Measurements from ENCODE around the gene SLC37A1.

The SLC37A1 gene

GRCh38 chr21:42479582-42479981 is 34.1 kb upstream of the SLC37A1 start:
- DNase-seq (ENCODE audit: low read depth in 2 of 2), result no peak

GRCh38 chr21:42480736-42481135 is 32.9 kb upstream of the SLC37A1 start:
- no peak for DNase-seq (ENCODE audit: low read depth in 2 of 2)

GRCh38 chr21:42481169-42481568 is 32.5 kb upstream of the SLC37A1 start:
- no peak for DNase-seq (ENCODE audit: low read depth in 2 of 2)

GRCh38 chr21:42484966-42485365 is 28.7 kb upstream of the SLC37A1 start:
- no peak for DNase-seq (ENCODE audit: low read depth in 2 of 2)

GRCh38 chr21:42486072-42486471 is 27.6 kb upstream of the SLC37A1 start:
- DNase-seq (ENCODE audit: low read depth in 2 of 2), result no peak

- DNase-seq (ENCODE audit: low read depth in 2 of 2), result no peak
Measured at GRCh38 chr21:42486531-42486930, 27.1 kb upstream of the SLC37A1 start.

DNA sequence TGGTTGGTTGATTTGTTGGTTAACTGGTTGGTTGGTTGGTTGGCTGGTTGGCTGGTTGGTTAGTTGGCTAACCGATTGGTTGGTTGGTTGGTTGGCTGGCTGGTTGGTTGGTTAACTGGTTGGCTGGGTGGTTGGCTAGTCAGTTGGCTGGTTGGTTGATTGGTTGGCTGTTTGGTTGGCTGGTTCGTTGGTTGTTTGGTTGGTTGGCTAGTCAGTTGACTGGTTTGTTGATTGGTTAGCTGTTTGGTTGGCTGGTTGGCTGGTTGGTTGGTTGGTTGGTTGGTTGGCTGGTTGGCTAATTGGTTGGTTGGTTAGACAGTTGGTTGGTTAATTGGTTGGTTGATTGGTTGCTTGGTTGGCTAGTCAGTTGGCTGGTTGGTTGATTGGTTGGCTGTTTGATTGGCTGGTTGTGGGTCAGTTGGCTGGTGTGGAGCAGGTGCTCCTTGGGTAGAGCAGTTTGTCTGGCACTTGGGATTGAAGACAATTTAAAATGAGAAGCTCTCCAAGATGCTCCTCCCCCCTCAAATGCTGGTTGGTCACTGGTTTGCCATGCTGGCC is 24.6 kb upstream of the SLC37A1 start:
- DNase-seq (ENCODE audit: low read depth in 2 of 2), result no peak

DNA sequence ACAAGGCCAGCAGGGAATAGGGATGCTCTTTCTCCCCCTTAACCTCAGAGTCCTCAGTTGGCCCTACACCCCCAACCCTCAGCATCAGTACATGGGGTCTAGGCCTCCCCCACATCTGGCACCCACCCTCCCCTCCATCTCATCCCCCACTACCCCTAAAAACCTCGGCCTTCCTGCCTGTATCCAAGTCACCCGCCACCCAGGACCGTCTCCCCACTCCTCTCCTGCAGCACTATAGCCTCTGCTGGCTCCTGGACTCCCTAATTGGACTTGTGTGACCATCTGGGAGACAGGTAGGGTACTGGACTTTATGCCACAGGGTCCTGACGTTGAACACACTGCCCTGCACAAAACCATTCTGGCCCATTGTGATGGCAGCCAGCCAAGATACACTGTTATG is 23.7 kb upstream of the SLC37A1 start:
- DNase-seq (ENCODE audit: low read depth in 2 of 2), result no peak

- DNase-seq (ENCODE audit: low read depth in 2 of 2), result no peak
Measured at GRCh38 chr21:42490720-42491119, 22.9 kb upstream of the SLC37A1 start.

DNA sequence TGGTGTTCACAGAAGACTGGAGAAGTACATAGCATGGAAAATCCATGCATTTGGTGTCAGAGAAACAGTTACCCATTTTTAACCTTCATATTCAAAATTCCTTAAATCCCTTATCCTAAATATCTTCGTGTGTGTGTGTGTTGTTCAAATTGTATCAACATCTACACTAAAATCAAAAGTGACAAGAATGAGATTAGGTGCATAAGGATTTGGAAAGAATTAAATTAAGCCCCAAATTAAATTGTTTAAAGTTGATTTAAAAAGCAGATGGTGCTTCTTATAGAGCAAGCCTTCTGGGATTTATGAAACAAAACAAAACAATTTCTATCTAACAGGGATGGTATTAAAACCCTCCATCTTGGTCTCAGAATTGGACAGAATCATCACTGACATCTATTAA is 22.3 kb upstream of the SLC37A1 start:
- DNase-seq (ENCODE audit: low read depth in 2 of 2), result no peak

DNA sequence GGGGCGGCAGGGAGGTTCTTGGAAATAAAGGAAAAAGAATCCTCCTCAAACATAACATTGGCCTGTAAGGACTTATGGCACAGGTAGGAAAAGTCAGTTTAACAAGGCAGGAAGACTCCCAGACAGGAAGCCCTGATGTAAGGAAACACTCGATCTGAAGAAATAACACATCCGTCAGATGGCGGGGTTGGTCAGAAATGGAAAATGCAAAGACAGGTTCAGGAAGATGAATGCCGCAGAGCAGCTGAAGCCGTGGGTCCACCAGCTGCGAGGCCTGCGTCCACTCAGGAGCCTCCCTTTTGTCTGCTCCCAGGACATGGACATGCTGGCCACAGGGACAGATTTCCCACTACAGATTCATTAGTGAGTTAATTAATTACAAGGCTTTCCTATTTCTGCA is 21.5 kb upstream of the SLC37A1 start:
- no peak for DNase-seq (ENCODE audit: low read depth in 2 of 2)

- no peak for DNase-seq (ENCODE audit: low read depth in 2 of 2)
Measured at GRCh38 chr21:42493109-42494060, 20.3 kb upstream of the SLC37A1 start.

GRCh38 chr21:42495027-42495426 is 18.6 kb upstream of the SLC37A1 start:
- no peak for DNase-seq (ENCODE audit: low read depth in 2 of 2)

GRCh38 chr21:42495765-42496119 is 17.9 kb upstream of the SLC37A1 start:
- DNase-seq (ENCODE audit: low read depth in 2 of 2), result no peak

DNA sequence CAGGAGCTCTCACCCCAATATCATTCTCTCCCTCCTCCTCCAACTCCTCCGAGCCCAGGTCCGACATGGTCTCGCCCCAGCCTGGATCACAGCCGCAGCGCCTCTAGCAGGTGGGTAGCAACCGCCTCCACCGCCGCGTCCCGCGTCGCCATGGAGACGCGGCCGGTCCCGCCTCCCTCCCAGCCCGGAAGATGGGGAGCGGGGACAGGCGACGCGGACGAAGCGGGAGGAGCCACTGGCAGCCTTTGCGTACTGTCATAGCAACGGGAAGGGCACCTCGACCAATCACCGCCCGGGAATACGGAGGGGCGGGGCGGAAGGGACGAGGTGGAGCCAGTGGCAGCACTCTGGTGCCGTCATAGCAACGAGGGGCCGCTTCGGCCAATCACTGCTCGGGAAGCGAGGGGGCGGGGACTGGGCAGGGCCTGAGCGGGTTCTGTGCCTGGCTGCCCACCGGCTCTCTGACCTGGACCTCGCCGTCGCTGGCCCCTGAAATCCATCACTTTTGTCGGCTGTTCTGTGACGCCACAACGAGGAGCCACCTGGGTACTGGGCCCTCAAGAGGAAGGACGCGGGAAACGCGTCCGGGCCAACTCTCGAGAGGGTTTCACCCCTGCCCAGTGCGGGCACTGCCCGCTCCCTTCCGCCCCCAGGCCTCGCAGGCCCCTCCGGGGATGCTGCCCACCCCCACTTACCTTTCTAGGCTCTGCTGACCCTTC is 17.4 kb upstream of the SLC37A1 start, which contains the start of gene RSPH1:
RSPH1 (minus strand) TSS at position 105 of the 719 bp plus-strand sequence; CDS start at position 67, 38 bp downstream.
- peak; percentile 98 to 99 for DNase-seq (ENCODE audit: low read depth in 2 of 2)

GRCh38 chr21:42496839-42497202 is 16.8 kb upstream of the SLC37A1 start:
- no peak for DNase-seq (ENCODE audit: low read depth in 2 of 2)

GRCh38 chr21:42498012-42498411 is 15.6 kb upstream of the SLC37A1 start:
- no peak for DNase-seq (ENCODE audit: low read depth in 2 of 2)

DNA sequence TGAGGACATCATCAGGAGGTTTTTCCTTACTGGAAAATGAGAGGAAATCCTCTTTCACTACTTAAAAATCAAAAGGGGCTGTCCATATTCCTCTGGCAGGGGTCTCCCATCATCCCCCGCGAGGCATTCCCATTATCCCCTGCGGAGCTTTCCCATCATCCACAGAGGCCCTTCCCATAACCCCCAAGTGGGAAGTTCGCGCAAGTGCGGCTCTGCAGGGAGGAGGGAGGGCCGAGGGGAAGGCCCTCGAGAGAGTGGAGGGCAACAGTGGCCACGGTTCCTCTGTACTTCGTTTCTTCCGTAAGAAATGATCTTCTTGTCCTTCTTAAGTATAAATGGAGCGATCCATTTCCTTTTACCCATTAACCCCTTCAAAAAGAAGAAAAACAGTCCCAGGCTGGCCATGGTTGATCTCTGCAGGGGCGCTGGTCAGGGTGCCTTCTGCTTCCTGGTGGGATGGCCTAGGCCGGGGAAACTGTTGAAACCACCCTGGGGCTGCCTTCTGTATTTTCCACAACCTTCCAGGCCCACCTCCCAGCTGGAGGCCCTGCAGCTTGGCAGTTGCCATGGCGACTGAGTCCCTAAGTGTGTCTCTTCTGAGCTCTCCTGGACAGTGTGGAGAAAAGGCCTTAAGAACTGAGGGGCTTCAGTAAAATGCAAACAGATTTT is 14.1 kb upstream of the SLC37A1 start:
- no peak for DNase-seq (ENCODE audit: low read depth in 2 of 2)

DNA sequence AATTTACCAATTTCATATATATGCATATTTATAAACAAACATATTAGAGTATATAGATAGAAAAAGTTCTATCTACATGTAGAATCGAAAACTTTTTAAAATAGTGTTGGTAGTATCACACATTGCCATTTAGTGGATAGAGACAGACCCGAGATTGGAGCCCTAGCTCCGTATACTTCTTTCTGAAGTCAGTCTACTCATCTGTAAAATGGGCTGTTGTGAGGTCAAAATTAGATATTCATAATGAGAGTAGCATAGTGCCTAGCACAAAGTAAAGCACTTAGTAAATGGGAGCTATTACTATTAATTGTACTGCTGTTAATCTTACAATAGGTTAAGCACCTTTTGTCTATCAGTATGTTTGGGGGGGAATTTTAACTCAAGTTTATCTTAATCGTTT is 13.4 kb upstream of the SLC37A1 start:
- no peak for DNase-seq (ENCODE audit: low read depth in 2 of 2)

- no peak for DNase-seq (ENCODE audit: low read depth in 2 of 2)
Measured at GRCh38 chr21:42500736-42501135, 12.9 kb upstream of the SLC37A1 start.

GRCh38 chr21:42503711-42504110 is 9.9 kb upstream of the SLC37A1 start:
- DNase-seq (ENCODE audit: low read depth in 2 of 2), result no peak

DNA sequence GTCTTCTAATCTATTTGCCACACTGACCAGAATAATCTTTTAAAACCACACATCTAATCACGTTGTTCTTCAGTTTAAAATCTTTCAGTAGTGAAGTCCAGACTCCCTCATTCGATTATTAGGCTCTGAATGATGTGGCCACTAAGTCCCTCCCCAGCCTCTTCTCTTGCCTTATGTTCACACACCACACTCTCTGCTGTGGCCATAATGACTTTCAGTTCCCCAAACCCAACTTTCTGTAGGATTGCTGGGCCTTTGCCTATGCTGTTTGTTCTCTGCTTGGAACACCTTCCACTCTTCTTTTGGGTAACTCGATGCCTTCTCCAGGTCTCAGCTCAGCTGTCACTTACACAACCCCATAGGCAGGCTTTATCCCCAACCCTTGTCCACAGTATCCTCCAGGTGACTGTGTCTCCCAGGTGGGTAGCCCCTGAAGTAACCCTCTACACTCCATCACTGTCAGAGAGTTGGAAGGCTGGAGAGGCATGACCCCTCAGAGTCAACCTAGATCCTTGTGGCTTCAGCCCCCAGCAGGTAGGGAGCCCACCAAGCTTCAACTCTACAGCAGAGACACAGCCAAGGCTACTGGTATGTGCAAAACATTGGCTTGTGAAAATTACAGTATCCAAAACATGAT is 8.4 kb upstream of the SLC37A1 start:
- DNase-seq (ENCODE audit: low read depth in 2 of 2), result no peak

Data from stimulated activated CD8-positive, alpha-beta memory T cell treated with anti-CD3 and anti-CD28 coated beads, Interleukin-7, amount 100 ng/mL, for 1 hour (primary cell).